Measurements from ENCODE around the gene ADAMTSL1. TPM values are rescaled to one million over a fixed set of nuclear protein-coding genes. Genes with fewer than 3 reads are reported as not detected.

The ADAMTSL1 gene
- total and polyA plus RNA-seq, 9 of the 15 experiments (the other 6 are each of a cell fraction or from before 2014, with no cell fraction given), result 0.01 TPM; not detected in 8

DNA sequence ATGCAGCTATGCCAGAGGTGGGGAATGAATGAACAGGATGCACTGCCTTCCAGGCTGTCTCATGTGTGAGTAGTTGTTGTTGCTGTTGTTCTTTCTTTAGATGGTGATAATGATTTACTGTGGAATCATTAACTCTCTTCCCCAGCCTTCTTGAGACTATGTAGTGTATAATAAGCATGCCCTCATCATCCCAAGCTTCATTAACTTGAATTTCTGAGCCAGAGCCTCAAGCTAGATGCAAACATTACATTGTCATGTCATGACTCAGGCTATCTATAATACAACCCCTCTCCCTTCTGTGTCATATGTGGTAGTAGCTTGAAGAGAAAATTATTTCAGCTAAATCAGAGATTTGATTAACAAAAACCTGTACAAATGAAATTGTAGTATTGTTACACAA is 10.0 kb upstream of the ADAMTSL1 start:
- Histone ChIP-seq H4K20me1 (replicated peaks; ENCODE audit: control insufficient read depth, insufficient read depth, low read length) (no peaks in the 10 kb centered on the region), H3K27ac (ENCODE audit: extremely low read depth, low read depth, low read length) (no peak overlapping the region), H3K27me3 (ENCODE audit: control insufficient read depth in 2 of 2, insufficient read depth in 2 of 2, low read length in 2 of 2) (no peaks in the 10 kb centered on the region), H3K79me2 (ENCODE audit: control insufficient read depth, insufficient read depth, low read length) (no peaks in the 10 kb centered on the region), H3K4me3 (no peak overlapping the region), H2AFZ (ENCODE audit: low read depth, low read length) (no peak overlapping the region), H3K9ac (ENCODE audit: insufficient read depth in 1 of 2, low read depth in 2 of 2, low read length in 2 of 2) (no peak overlapping the region), H3K4me1 (replicated peaks in 1 of 2; ENCODE audit: control insufficient read depth in 2 of 2, insufficient read depth in 2 of 2, low read length in 2 of 2) (no peaks in the 10 kb centered on the region), H3K9me1 (ENCODE audit: control insufficient read depth, insufficient read depth, low read length) (no peaks in the 10 kb centered on the region), H3K4me2 (ENCODE audit: insufficient read depth, low read length) (no peak overlapping the region), H3K9me3 (replicated peaks; ENCODE audit: control insufficient read depth, insufficient read depth, low read depth, low read length) (no peaks in the 10 kb centered on the region), H3K36me3 (ENCODE audit: control insufficient read depth, insufficient read depth, low read length) (no peaks in the 10 kb centered on the region)
- CTCF ChIA-PET (ENCODE audit: low intra/inter-chr PET ratio), result no interaction called here
- DNase-seq (ENCODE audit: extremely low read depth in 1 of 4, low spot score in 3 of 4) (no peak), FAIRE-seq (no peak), ATAC-seq (no peak)
- POLR2A ChIA-PET, result no interaction called here
- in situ Hi-C loops (cut with MboI) (no loop called here), intact Hi-C loops (cut with micrococcal nuclease) (no loop called here)
- BruUV-seq (replicated peaks), result no TSS peak
- TF ChIP-seq FOS (IDR thresholded peaks at IDR 0.05; ENCODE audit: extremely low read depth, insufficient read length), result no peak
- TF ChIP-seq RAD51 (IDR thresholded peaks at IDR 0.05; ENCODE audit: borderline replicate concordance, low read depth), result no peak
- no peak for TF ChIP-seq ZNF316 (IDR thresholded peaks at IDR 0.05)
- TF ChIP-seq, protein P1, sequence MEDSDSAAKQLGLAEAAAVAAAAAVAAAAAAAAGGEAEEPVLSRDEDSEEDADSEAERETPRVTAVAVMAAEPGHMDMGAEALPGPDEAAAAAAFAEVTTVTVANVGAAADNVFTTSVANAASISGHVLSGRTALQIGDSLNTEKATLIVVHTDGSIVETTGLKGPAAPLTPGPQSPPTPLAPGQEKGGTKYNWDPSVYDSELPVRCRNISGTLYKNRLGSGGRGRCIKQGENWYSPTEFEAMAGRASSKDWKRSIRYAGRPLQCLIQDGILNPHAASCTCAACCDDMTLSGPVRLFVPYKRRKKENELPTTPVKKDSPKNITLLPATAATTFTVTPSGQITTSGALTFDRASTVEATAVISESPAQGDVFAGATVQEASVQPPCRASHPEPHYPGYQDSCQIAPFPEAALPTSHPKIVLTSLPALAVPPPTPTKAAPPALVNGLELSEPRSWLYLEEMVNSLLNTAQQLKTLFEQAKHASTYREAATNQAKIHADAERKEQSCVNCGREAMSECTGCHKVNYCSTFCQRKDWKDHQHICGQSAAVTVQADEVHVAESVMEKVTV (CRISPR knock-in tag; IDR thresholded peaks at IDR 0.05), result no peak
- TF ChIP-seq KDM2B (CRISPR knock-in tag; IDR thresholded peaks at IDR 0.05), result no peak
- TF ChIP-seq HOXB6 (CRISPR knock-in tag; IDR thresholded peaks at IDR 0.05; ENCODE audit: borderline replicate concordance), result no peak
- TF ChIP-seq PTBP1 (IDR thresholded peaks at IDR 0.05; ENCODE audit: low read depth, low read length), result no peak
- TF ChIP-seq, protein P2, sequence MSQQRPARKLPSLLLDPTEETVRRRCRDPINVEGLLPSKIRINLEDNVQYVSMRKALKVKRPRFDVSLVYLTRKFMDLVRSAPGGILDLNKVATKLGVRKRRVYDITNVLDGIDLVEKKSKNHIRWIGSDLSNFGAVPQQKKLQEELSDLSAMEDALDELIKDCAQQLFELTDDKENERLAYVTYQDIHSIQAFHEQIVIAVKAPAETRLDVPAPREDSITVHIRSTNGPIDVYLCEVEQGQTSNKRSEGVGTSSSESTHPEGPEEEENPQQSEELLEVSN (IDR thresholded peaks at IDR 0.05; ENCODE audit: borderline replicate concordance in 1 of 2, extremely low read depth in 1 of 2, insufficient read depth in 1 of 2, insufficient read length in 1 of 2, low read depth in 1 of 2, low read length in 1 of 2, poor library complexity in 1 of 2, severe bottlenecking in 1 of 2), result no peak
- TF ChIP-seq ZNF41 (CRISPR knock-in tag; conservative IDR thresholded peaks at IDR 0.05), result no peak
- TF ChIP-seq ZBTB8A (IDR thresholded peaks at IDR 0.05; ENCODE audit: partially characterized antibody), result no peak
- no peak for TF ChIP-seq NR4A1 (CRISPR knock-in tag; IDR thresholded peaks at IDR 0.05)
- TF ChIP-seq NR4A1 (tag; IDR thresholded peaks at IDR 0.05), result no peak
- TF ChIP-seq, protein P3, sequence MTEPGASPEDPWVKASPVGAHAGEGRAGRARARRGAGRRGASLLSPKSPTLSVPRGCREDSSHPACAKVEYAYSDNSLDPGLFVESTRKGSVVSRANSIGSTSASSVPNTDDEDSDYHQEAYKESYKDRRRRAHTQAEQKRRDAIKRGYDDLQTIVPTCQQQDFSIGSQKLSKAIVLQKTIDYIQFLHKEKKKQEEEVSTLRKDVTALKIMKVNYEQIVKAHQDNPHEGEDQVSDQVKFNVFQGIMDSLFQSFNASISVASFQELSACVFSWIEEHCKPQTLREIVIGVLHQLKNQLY (CRISPR knock-in tag; conservative IDR thresholded peaks at IDR 0.05), result no peak
- no peak for TF ChIP-seq KAT8 (IDR thresholded peaks at IDR 0.05; ENCODE audit: low read depth)
- no peak for TF ChIP-seq KAT2B (IDR thresholded peaks at IDR 0.05; ENCODE audit: low read depth, low read length)
- no peak for TF ChIP-seq TCF7L2 (IDR thresholded peaks at IDR 0.05; ENCODE audit: low read depth, low read length)
- no peak for TF ChIP-seq ZNF644 (tag; IDR thresholded peaks at IDR 0.05; ENCODE audit: low read depth)
- TF ChIP-seq ZFP1 (CRISPR knock-in tag; IDR thresholded peaks at IDR 0.05), result no peak
- TF ChIP-seq ZNF436 (CRISPR knock-in tag; IDR thresholded peaks at IDR 0.05), result no peak
- TF ChIP-seq TCF3 (CRISPR knock-in tag; IDR thresholded peaks at IDR 0.05), result no peak

All from K562 (cell line).